NCI-H345 treated with DMSO at 0.1 percent for 48 hours (cell line): ENCODE measurements around the gene F2RL1.
"Not testable (repeated sequence)": the region's sequence is repeated elsewhere in the genome, so short reads cannot be mapped to it uniquely, and the experiment has no call there.

Experiments used
- DNase-seq: peaks from one replicate; lab custom pipeline; 2025; ENCODE audit not compliant: unreplicated experiment; lab: John Stamatoyannopoulos, UW

F2RL1 gene

GRCh38 chr5:76849419-76850291 lies 30.8 kb downstream of the F2RL1 start, which contains the start of gene S100Z:
S100Z (plus strand) TSS chr5:76850014; CDS start chr5:76875360, 25,346 bp downstream.
- DNase-seq, result no peak

- DNase-seq, result no peak
These were observed 31.8 kb downstream of the F2RL1 start for GRCh38 chr5:76850543-76851145.

- DNase-seq, result no peak
These were observed 33.0 kb downstream of the F2RL1 start for GRCh38 chr5:76851728-76852369.

- no peak for DNase-seq
These were observed 33.9 kb downstream of the F2RL1 start for GRCh38 chr5:76852772-76853171.

GRCh38 chr5:76853741-76854140 lies 34.9 kb downstream of the F2RL1 start:
- DNase-seq, result not testable (repeated sequence)

- no peak for DNase-seq
These were observed 35.8 kb downstream of the F2RL1 start for GRCh38 chr5:76854644-76855043.

- DNase-seq, result not testable (repeated sequence)
These were observed 36.7 kb downstream of the F2RL1 start for GRCh38 chr5:76855501-76855900.

- DNase-seq, result no peak
These were observed 37.1 kb downstream of the F2RL1 start for GRCh38 chr5:76855961-76856360.

- not testable (repeated sequence) for DNase-seq
These were observed 38.0 kb downstream of the F2RL1 start for GRCh38 chr5:76856800-76857199.

- no peak for DNase-seq
These were observed 40.9 kb downstream of the F2RL1 start for GRCh38 chr5:76859591-76860247.

GRCh38 chr5:76861612-76862011 lies 42.8 kb downstream of the F2RL1 start:
- no peak for DNase-seq

GRCh38 chr5:76863001-76863400 lies 44.2 kb downstream of the F2RL1 start:
- no peak for DNase-seq

GRCh38 chr5:76866503-76866902 lies 47.7 kb downstream of the F2RL1 start:
- no peak for DNase-seq

GRCh38 chr5:76867038-76867437 lies 48.2 kb downstream of the F2RL1 start:
- no peak for DNase-seq

- DNase-seq, result peak; percentile 59
These were observed 49.2 kb downstream of the F2RL1 start for GRCh38 chr5:76867827-76868693.

- DNase-seq, result no peak
These were observed 51.2 kb downstream of the F2RL1 start for GRCh38 chr5:76870046-76870445.

- peak; percentile 38 for DNase-seq
These were observed 55.3 kb downstream of the F2RL1 start for GRCh38 chr5:76874088-76874581.
